Measurements from ENCODE around the gene RAPGEF4. TPM values are rescaled to one million over a fixed set of nuclear protein-coding genes. Genes with fewer than 3 reads are reported as not detected.

Gene RAPGEF4
- total RNA-seq, 1 donor = 2.6 TPM

DNA sequence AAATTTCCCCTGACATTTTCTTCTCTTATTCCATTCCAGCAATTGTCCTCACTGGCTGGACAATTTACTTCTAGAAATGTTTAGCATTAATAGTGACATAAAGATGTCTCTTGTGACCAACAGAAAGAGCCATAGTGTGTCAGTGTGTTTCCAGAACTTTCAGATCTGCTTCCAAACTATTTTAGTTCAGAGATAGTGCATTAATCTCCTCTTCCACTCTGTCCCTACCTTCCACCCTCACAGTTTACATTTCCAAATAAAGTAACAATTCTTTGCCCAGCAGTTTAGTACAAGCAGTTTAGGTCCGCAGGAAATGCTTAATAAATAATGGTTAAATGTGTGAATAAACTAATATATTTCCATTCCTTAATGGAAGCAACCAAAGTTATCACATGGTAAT lies 24.5 kb upstream of the RAPGEF4 start:
- no peak for DNase-seq (ENCODE audit: low read depth)
- H3K4me3 ChIP-seq (ENCODE audit: low read depth, low read length) = no peak overlapping the region
- TF ChIP-seq, protein P1, sequence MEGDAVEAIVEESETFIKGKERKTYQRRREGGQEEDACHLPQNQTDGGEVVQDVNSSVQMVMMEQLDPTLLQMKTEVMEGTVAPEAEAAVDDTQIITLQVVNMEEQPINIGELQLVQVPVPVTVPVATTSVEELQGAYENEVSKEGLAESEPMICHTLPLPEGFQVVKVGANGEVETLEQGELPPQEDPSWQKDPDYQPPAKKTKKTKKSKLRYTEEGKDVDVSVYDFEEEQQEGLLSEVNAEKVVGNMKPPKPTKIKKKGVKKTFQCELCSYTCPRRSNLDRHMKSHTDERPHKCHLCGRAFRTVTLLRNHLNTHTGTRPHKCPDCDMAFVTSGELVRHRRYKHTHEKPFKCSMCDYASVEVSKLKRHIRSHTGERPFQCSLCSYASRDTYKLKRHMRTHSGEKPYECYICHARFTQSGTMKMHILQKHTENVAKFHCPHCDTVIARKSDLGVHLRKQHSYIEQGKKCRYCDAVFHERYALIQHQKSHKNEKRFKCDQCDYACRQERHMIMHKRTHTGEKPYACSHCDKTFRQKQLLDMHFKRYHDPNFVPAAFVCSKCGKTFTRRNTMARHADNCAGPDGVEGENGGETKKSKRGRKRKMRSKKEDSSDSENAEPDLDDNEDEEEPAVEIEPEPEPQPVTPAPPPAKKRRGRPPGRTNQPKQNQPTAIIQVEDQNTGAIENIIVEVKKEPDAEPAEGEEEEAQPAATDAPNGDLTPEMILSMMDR (IDR thresholded peaks at IDR 0.05; ENCODE audit: insufficient read depth, low read depth, low read length) = no peak

DNA sequence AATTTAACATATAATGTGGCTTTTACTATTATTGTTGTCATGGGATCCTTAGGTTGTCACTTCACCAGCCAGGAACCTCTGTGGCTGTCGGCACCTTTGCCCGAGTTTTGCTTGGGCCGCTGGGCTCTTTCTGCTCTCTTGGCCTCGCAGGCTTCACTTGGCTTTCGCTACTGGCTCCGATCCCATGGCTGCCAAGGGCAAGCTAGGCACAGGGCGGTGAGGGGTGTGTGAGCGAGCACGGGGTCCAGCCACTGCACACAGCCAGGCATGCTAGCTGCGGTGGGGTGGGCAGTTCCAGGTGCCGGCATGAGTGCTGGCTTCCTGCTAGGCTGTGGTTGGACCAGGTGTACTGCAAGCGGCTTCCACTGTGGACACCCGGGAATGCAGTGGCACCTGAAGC lies 23.4 kb upstream of the RAPGEF4 start:
- no peak overlapping the region for H3K4me3 ChIP-seq (ENCODE audit: low read depth, low read length)
- no peak for DNase-seq (ENCODE audit: low read depth)
- TF ChIP-seq, protein P1 (IDR thresholded peaks at IDR 0.05; ENCODE audit: insufficient read depth, low read depth, low read length) = no peak

DNA sequence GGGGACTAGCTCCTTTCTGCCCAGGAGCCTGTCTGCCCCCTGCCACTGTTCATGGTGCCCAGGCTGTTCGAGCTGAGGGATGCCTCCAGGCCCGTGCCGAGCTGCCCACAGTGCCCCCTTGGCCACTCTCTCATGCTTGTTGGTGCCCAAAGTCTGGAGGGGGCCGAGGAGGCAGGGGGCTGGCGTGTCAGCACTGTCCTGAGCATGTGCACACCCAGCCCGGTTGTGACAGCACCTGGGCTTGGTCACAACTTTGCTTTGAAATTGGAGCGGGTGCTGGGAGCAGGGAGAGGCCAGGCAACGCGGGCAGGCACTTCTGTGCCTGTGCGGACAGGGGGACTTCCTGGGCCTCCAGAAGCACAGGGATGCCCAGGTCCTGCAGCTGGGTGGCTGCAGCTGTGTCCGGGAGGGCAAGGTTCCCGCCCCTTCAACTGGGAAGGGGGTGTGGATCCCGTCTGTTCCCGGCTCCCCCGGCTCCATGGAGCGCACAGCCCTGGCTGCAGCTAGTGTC lies 22.2 kb upstream of the RAPGEF4 start:
- TF ChIP-seq, protein P1 (IDR thresholded peaks at IDR 0.05; ENCODE audit: insufficient read depth, low read depth, low read length) = no peak
- DNase-seq (ENCODE audit: low read depth) = no peak
- no peak overlapping the region for H3K4me3 ChIP-seq (ENCODE audit: low read depth, low read length)

DNA sequence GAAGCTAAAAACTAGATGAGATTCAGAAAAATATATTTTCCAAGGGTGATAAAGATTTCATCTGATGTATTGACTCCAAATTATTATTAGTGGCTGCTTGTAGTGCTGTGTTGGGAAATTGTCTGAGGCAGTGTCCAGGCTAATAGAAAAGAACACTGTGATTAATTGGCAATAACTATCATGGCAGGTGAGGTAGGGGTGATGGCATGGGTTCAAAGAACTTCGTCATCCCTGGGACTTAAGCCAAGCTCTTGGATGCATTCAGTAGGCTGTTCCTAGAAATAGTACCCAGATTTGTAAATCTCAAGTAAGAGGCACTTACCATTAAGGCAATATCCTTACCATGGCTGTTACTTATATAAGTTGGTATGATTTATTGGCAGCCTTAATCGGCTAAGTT lies 13.2 kb upstream of the RAPGEF4 start:
- TF ChIP-seq, protein P1 (IDR thresholded peaks at IDR 0.05; ENCODE audit: insufficient read depth, low read depth, low read length) = no peak
- DNase-seq (ENCODE audit: low read depth) = no peak
- no peak overlapping the region for H3K4me3 ChIP-seq (ENCODE audit: low read depth, low read length)

DNA sequence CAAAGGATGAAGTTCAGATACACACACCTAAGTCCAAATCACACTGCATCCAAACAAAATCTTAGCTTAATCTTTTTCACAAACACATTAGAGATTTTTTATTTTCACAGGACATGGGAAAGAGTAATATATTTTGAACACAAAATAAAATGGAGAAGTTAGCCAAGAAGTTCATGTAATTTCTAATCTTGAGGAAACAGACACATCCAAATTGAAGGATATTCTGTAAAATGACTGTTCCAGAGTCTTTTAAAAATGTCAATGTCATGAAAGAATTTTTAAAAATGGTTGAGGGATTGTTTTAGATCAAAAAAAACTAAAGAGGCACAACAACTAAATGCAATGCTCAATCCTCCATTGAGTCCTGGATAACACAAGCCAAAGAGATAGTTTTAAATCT lies 12.4 kb upstream of the RAPGEF4 start:
- TF ChIP-seq, protein P1 (IDR thresholded peaks at IDR 0.05; ENCODE audit: insufficient read depth, low read depth, low read length) = no peak
- DNase-seq (ENCODE audit: low read depth) = no peak
- no peak overlapping the region for H3K4me3 ChIP-seq (ENCODE audit: low read depth, low read length)

DNA sequence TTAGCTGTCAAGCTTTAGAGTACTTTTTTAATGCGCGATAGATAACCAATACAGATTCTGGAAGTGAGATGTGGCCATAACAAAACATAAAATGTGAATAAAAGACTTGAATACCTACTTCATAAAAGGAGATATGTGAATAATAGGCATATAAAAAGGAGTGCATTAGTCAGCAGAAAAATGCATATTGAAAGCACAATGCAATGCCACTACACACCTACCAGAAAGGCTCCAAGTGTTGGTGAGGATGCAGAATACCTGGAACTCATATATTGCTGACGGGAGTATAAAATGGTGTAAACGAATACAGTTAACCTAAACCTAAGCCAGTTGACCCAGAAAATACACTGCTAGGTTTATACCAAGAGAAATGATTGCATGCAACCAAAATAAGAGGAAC lies 10.9 kb upstream of the RAPGEF4 start:
- DNase-seq (ENCODE audit: low read depth) = no peak
- TF ChIP-seq, protein P1 (IDR thresholded peaks at IDR 0.05; ENCODE audit: insufficient read depth, low read depth, low read length) = no peak
- H3K4me3 ChIP-seq (ENCODE audit: low read depth, low read length) = no peak overlapping the region

DNA sequence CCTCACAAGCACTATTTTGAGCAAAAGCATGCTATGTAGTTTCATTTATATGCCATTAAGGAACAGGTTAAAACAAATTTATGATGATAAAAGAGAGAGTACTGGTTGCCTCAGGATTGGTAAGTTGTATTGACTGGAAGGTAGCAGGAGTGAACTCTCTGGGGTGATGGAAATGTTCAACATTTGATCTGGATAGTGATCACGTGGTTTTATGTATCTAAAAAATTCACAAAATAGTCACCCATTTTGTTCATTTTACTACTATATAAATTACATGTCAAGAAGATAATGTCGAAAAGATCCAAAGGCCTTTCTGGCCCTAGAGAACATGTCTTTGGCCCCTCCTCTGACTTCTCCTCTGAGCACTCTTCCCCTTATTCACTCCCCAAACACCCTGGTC lies 10.4 kb upstream of the RAPGEF4 start:
- no peak overlapping the region for H3K4me3 ChIP-seq (ENCODE audit: low read depth, low read length)
- DNase-seq (ENCODE audit: low read depth) = no peak
- TF ChIP-seq, protein P1 (IDR thresholded peaks at IDR 0.05; ENCODE audit: insufficient read depth, low read depth, low read length) = no peak

All from fibroblast of villous mesenchyme (primary cell).